GM21529 (cell line): ENCODE data around the gene BHMT.
"Not testable (repeated sequence)": the region's sequence is repeated elsewhere in the genome, so short reads cannot be mapped to it uniquely, and the experiment has no call there.

Experiments
- ATAC-seq: cut with Tn5 transposase; IDR thresholded peaks from one replicate; pipeline ENCODE4 v1.9.1; 2021; ENCODE audit not compliant: unreplicated experiment

Gene BHMT

GRCh38 chr5:79171635-79172245 lies 60.1 kb downstream of the BHMT start:
- no peak for ATAC-seq

GRCh38 chr5:79172269-79172668 lies 60.7 kb downstream of the BHMT start:
- ATAC-seq, result no peak

GRCh38 chr5:79173626-79174025 lies 62.0 kb downstream of the BHMT start:
- ATAC-seq, result no peak

DNA sequence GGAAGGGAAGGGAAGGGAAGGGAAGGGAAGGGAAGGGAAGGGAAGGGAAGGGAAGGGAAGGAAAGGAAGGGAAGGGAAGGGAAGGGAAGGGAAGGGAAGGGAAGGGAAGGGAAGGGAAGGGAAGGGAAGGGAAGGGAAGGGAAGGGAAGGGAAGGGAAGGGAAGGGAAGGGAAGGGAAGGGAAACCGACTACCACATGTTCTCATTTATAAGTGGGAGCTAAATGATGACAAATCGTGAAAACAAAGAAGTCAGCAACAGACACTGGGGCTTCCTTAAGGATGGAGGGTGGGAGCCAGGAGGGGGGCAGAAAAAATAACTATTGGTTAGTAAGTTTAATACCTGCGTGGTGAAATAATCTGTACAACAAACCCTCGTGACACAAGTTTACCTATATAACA lies 68.8 kb downstream of the BHMT start:
- ATAC-seq, result not testable (repeated sequence)

- no peak for ATAC-seq
These were observed 69.9 kb downstream of the BHMT start for GRCh38 chr5:79181419-79182022.
